Endothelial cell (in vitro differentiated cells): Measurements from ENCODE around the gene GPC5. TPM values are rescaled to one million over a fixed set of nuclear protein-coding genes. Genes with fewer than 3 reads are reported as not detected.

ENCODE experiments used
- DNase-seq: peaks from one replicate; pipeline ENCODE4 v3.0.0; 2021; ENCODE audit warnings: low spot score
- H3K27ac Mint-ChIP-seq: one replicate; pipeline ENCODE4 v1.8.0; 2021; ENCODE audit warnings: mixed read lengths, inconsistent platforms; ENCODE audit not compliant: unreplicated experiment
- H3K27me3 Mint-ChIP-seq: one replicate; pipeline ENCODE4 v1.8.0; 2021; ENCODE audit warnings: mild to moderate bottlenecking, moderate library complexity, mixed read lengths, inconsistent platforms; ENCODE audit not compliant: unreplicated experiment
- H3K36me3 Mint-ChIP-seq: one replicate; pipeline ENCODE4 v1.8.0; 2021; ENCODE audit warnings: mild to moderate bottlenecking, low read depth, mixed read lengths, inconsistent platforms; ENCODE audit not compliant: unreplicated experiment
- H3K4me1 Mint-ChIP-seq: one replicate; pipeline ENCODE4 v1.8.0; 2021; ENCODE audit warnings: mild to moderate bottlenecking, mixed read lengths, inconsistent platforms; ENCODE audit not compliant: unreplicated experiment
- H3K4me3 Mint-ChIP-seq: one replicate; pipeline ENCODE4 v1.8.0; 2021; ENCODE audit warnings: mild to moderate bottlenecking, mixed read lengths, inconsistent platforms; ENCODE audit not compliant: unreplicated experiment
- H3K9me3 Mint-ChIP-seq: one replicate; pipeline ENCODE4 v1.8.0; 2021; ENCODE audit warnings: mixed read lengths, inconsistent platforms; ENCODE audit not compliant: unreplicated experiment
- CTCF ChIP-seq: fragments of 200-600 bp; sonication (generic); IDR thresholded peaks from one replicate; pipeline ENCODE4 v1.5.0; 2021; ENCODE audit warnings: antibody characterized with exemption; ENCODE audit not compliant: unreplicated experiment
- total RNA-seq: library from RNA; stranded (reverse); fragmentation: NEBNext Ultra II Directional; extraction: Animal tissue kit (Norgen Biotek cat#: 25700); gene quantifications from one replicate; pipeline ENCODE4 v1.2.1, GENCODE V29; 2021; ENCODE audit not compliant: unreplicated experiment

Gene GPC5
- total RNA-seq, 1 donor from 2014 or later: not detected

- no peaks in the 10 kb centered on the region for H3K9me3 Mint-ChIP-seq
- H3K36me3 Mint-ChIP-seq: no peaks in the 10 kb centered on the region
- H3K27ac Mint-ChIP-seq: no peak overlapping the region
- DNase-seq: no peak
- H3K27me3 Mint-ChIP-seq: peaks cover 3% of the 10 kb centered on the region
- H3K4me3 Mint-ChIP-seq: no peak overlapping the region
- H3K4me1 Mint-ChIP-seq: no peaks in the 10 kb centered on the region
- TF ChIP-seq CTCF: no peak
Measured at GRCh38 chr13:92761710-92762109, 1363.3 kb downstream of the GPC5 start.

GRCh38 chr13:92767468-92767867 is 1369.0 kb downstream of the GPC5 start:
- no peaks in the 10 kb centered on the region for H3K36me3 Mint-ChIP-seq
- no peak overlapping the region for H3K4me3 Mint-ChIP-seq
- peaks cover 3% of the 10 kb centered on the region for H3K27me3 Mint-ChIP-seq
- DNase-seq: no peak
- no peaks in the 10 kb centered on the region for H3K4me1 Mint-ChIP-seq
- no peak overlapping the region for H3K27ac Mint-ChIP-seq
- H3K9me3 Mint-ChIP-seq: no peaks in the 10 kb centered on the region
- TF ChIP-seq CTCF: no peak

- no peak for DNase-seq
- no peak for TF ChIP-seq CTCF
- no peak overlapping the region for H3K27ac Mint-ChIP-seq
- no peaks in the 10 kb centered on the region for H3K36me3 Mint-ChIP-seq
- peaks cover 3% of the 10 kb centered on the region for H3K27me3 Mint-ChIP-seq
- H3K9me3 Mint-ChIP-seq: no peaks in the 10 kb centered on the region
- H3K4me1 Mint-ChIP-seq: no peaks in the 10 kb centered on the region
- H3K4me3 Mint-ChIP-seq: no peak overlapping the region
Measured at GRCh38 chr13:92768602-92769001, 1370.2 kb downstream of the GPC5 start.

- Mint-ChIP-seq H3K9me3 (no peaks in the 10 kb centered on the region), H3K27me3 (peaks cover 3% of the 10 kb centered on the region), H3K36me3 (no peaks in the 10 kb centered on the region), H3K4me3 (no peak overlapping the region), H3K4me1 (no peaks in the 10 kb centered on the region), H3K27ac (no peak overlapping the region)
- TF ChIP-seq CTCF: no peak
- DNase-seq: no peak
Measured at GRCh38 chr13:92769046-92769445, 1370.6 kb downstream of the GPC5 start.

- H3K4me3 Mint-ChIP-seq: no peak overlapping the region
- H3K27ac Mint-ChIP-seq: no peak overlapping the region
- DNase-seq: no peak
- no peaks in the 10 kb centered on the region for H3K4me1 Mint-ChIP-seq
- H3K36me3 Mint-ChIP-seq: no peaks in the 10 kb centered on the region
- no peak for TF ChIP-seq CTCF
- H3K9me3 Mint-ChIP-seq: no peaks in the 10 kb centered on the region
- no peaks in the 10 kb centered on the region for H3K27me3 Mint-ChIP-seq
Measured at GRCh38 chr13:92775658-92776057, 1377.2 kb downstream of the GPC5 start.
